ENCODE measurements around the gene FBXO31. TPM values are rescaled to one million over a fixed set of nuclear protein-coding genes. Genes with fewer than 3 reads are reported as not detected.
"Not testable (repeated sequence)": the region's sequence is repeated elsewhere in the genome, so short reads cannot be mapped to it uniquely, and the experiment has no call there.

The FBXO31 gene
- total RNA-seq, 1 donor from 2014 or later, result 50.3 TPM

GRCh38 chr16:87348616-87349157 lies 34.9 kb downstream of the FBXO31 start:
- ATAC-seq (no peak), DNase-seq (ENCODE audit: low spot score) (no peak)
- intact Hi-C loops (cut with DNase I), result no loop called here

- DNase-seq (ENCODE audit: low spot score) (no peak), ATAC-seq (no peak)
- intact Hi-C loops (cut with DNase I), result no loop called here
These were observed 35.5 kb downstream of the FBXO31 start for GRCh38 chr16:87347932-87348615.

DNA sequence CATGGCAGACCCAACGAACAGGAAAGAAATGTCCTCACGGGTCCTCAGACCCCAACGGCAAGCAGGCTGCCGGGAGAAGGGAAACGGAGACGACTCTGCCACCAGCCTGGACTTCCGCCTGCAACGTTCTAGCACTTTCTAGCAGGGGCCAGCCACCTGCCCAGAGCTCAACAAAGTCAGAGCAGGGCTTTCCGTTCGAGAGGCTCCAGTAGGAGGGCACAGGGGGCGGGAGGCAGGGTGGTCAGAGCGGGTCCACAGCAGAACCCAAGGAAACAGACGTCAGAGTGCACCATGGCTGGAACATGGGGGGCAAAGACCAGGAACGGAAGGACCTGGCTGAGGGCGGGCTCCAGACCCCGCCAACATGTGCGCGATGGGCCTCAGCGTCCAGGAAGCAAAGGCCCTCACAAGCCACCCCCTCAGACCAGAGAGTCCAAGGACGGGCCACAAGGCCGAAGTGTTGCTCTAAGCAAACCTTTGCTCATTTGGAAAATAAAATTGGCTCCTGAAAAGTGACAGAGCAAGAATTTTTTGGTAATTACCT lies 37.0 kb downstream of the FBXO31 start:
- DNase-seq (ENCODE audit: low spot score) (no peak), ATAC-seq (no peak)
- intact Hi-C loops (cut with DNase I), result no loop called here

DNA sequence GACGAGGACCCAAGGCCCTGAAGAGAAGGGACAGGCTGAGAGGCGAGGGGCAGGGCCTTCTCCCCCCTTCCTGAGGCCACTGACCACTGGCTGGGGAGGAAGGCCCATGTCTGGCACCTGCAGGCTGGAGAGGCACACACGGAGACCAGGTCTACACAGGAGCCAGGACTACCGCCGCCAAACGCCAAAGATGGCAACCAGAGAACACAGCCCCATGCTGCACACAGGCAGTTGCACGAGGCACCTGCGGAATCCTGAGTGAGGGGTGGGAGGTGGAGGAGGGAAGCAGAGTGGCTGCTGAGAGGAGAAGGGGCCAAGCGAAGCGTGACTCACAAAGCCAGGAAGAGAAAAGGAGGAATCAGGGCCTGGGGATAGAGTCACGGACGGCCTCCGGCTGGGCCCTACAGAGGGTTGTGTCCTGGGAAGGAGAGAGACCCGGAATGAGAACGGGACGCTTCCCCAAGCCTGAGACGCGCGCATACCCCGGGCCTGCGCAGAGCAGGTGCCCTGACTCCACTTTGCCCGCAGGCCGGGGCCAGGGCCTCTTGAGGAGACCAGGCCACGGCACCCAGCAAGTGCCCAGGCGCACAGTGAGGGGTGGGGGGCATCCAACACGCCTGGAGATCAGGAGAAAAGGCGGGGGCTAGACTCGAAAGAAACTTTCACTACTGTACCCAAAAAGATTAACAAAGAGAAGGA lies 37.7 kb downstream of the FBXO31 start:
- DNase-seq (ENCODE audit: low spot score) (no peak), ATAC-seq (no peak)
- intact Hi-C loops (cut with DNase I), result no loop called here

- intact Hi-C loops (cut with DNase I), result no loop called here
- peak; percentile 51 for ATAC-seq
- no peak for DNase-seq (ENCODE audit: low spot score)
These were observed 38.5 kb downstream of the FBXO31 start for GRCh38 chr16:87344931-87345631.

DNA sequence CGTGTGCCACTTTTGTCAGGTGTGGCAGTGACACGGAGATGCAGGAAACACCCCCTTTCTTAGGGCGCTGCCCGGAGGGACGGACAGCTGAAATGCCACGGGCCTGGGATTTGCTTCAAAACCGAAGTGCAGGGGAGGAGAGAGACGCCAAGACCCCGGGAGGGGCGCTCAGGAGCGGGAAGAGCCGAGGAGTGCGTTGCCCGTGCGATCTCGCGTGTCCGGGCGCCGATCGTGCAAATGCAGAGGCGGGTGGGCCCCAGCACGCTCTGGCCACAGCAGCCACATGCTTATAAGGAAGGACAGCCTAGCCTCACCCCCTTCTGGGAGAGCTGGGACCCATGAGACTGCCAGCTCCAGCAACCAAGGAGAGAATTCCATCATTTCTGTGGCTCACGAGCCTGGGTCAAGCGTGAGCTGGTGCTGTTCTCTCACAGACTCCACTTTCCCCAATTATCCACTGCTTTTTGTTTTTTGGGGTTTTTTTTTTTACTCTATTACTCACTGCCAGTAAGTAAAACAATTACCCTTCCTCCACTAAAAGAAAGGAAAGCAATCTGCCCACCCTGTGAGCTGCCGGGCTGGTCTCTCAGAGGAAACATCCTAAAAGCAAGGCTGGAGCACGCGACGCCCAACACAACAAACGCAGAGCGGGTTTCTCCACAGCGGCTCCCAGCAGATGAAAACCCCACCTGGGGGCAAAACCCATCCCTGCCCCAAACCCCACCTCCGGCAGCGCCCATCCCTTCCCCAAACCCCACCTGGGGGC lies 39.2 kb downstream of the FBXO31 start:
- ATAC-seq (peak; percentile 20), DNase-seq (ENCODE audit: low spot score) (no peak)
- intact Hi-C loops (cut with DNase I), result no loop called here

- no peak for DNase-seq (ENCODE audit: low spot score)
- no peak for ATAC-seq
- intact Hi-C loops (cut with DNase I), result no loop called here
These were observed 39.9 kb downstream of the FBXO31 start for GRCh38 chr16:87343753-87344050.

GRCh38 chr16:87342978-87343752 lies 40.4 kb downstream of the FBXO31 start:
- ATAC-seq, result peak; percentile 18
- no peak for DNase-seq (ENCODE audit: low spot score)
- intact Hi-C loops (cut with DNase I), result no loop called here

GRCh38 chr16:87342504-87342903 lies 41.1 kb downstream of the FBXO31 start:
- no peak for ATAC-seq
- DNase-seq (ENCODE audit: low spot score), result no peak
- intact Hi-C loops (cut with DNase I), result no loop called here

GRCh38 chr16:87340198-87340597 lies 43.4 kb downstream of the FBXO31 start:
- no peak for ATAC-seq
- no peak for DNase-seq (ENCODE audit: low spot score)
- intact Hi-C loops (cut with DNase I), result no loop called here

- ATAC-seq; DNase-seq (ENCODE audit: low spot score); intact Hi-C loops (cut with DNase I): not testable (repeated sequence)
These were observed 43.9 kb downstream of the FBXO31 start for GRCh38 chr16:87339724-87340105.

DNA sequence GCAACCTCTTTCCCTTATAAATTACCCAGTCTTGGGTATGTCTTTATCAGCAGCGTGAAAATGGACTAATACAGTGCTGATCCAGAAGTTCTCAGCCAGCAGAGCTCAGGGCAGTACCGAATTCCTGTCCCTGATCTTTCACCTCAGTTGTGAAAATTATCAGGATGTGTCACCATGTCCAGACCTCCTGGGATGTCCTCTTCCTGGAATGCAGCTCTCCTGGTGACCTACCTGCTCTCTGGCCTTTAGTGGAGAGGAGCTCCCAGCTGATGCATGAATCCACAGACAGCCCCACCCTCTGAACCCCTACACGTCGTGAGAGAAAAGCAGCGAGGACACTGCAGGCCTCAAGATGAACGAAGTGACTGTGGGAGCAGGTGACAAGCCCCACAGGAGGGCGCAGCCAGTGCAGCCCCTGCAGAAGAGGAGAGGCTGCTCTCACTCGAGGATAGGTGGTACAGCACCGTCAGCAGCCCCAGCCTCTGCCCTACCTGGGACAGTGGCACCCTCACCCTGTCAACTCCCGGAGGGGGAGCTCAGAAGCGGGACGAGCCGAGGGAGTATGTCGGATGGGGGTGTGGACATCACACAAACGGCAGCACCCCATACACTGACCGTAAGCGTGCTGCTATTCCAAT lies 44.4 kb downstream of the FBXO31 start:
- intact Hi-C loops (cut with DNase I), result no loop called here
- DNase-seq (ENCODE audit: low spot score) (no peak), ATAC-seq (no peak)

GRCh38 chr16:87338155-87338765 lies 45.3 kb downstream of the FBXO31 start:
- DNase-seq (ENCODE audit: low spot score), result no peak
- intact Hi-C loops (cut with DNase I), result no loop called here
- ATAC-seq, result no peak

- ATAC-seq (no peak), DNase-seq (ENCODE audit: low spot score) (no peak)
- intact Hi-C loops (cut with DNase I), result no loop called here
These were observed 46.3 kb downstream of the FBXO31 start for GRCh38 chr16:87337262-87337771.

GRCh38 chr16:87336434-87337240 lies 46.9 kb downstream of the FBXO31 start:
- ATAC-seq (no peak), DNase-seq (ENCODE audit: low spot score) (no peak)
- intact Hi-C loops (cut with DNase I), result no loop called here

GRCh38 chr16:87335625-87336433 lies 47.7 kb downstream of the FBXO31 start:
- no peak for ATAC-seq
- DNase-seq (ENCODE audit: low spot score), result no peak

More at GRCh38 chr16:87335625-87336433, 47.7 kb downstream of the FBXO31 start:
- intact Hi-C loops (cut with DNase I), result no loop called here
